ACC112 (cell line): ENCODE measurements around the gene ZFP69B.
A peak's percentile ranks its signal among the peaks of the same experiment; 100 is the strongest.

Source experiments
- H2AFZ ChIP-seq: fragments of 200-600 bp; sonication (generic); one replicate; pipeline ENCODE4 v1.6.0; 2017; ENCODE audit warnings: antibody characterized with exemption, low read length; ENCODE audit not compliant: unreplicated experiment
- H3K27ac ChIP-seq: fragments of 200-600 bp; sonication (generic); 2 replicates; pipeline ENCODE4 v1.5.1; 2014; ENCODE audit warnings: low read depth, mild to moderate bottlenecking, antibody characterized with exemption, low read length, moderate library complexity
- H3K27me3 ChIP-seq: fragments of 200-600 bp; sonication (generic); 2 replicates; pipeline ENCODE4 v1.6.1; 2014; ENCODE audit warnings: mild to moderate bottlenecking, antibody characterized with exemption, low read length, moderate library complexity, mixed read lengths; ENCODE audit not compliant: insufficient read depth
- H3K36me3 ChIP-seq: fragments of 200-600 bp; sonication (generic); 2 replicates; pipeline ENCODE4 v1.6.1; 2016; ENCODE audit warnings: mild to moderate bottlenecking, antibody characterized with exemption, low read length, moderate library complexity, mixed read lengths; ENCODE audit not compliant: insufficient read depth
- H3K4me1 ChIP-seq: fragments of 200-600 bp; sonication (generic); one replicate; pipeline ENCODE4 v1.6.1; 2016; ENCODE audit warnings: low read length, mixed read lengths; ENCODE audit not compliant: insufficient read depth, unreplicated experiment, control insufficient read depth
- H3K4me3 ChIP-seq: fragments of 200-600 bp; sonication (generic); 2 replicates; pipeline ENCODE4 v1.5.1; 2014; ENCODE audit warnings: mild to moderate bottlenecking, low read depth, low read length
- H3K79me2 ChIP-seq: fragments of 200-600 bp; sonication (generic); one replicate; pipeline ENCODE4 v1.6.0; 2016; ENCODE audit warnings: low read length; ENCODE audit not compliant: control insufficient read depth, unreplicated experiment, insufficient read depth

The ZFP69B gene

GRCh38 chr1:40416709-40417108 lies 33.6 kb upstream of the ZFP69B start:
- Histone ChIP-seq H2AFZ (no peak overlapping the region), H3K27me3 (no peaks in the 10 kb centered on the region), H3K4me3 (no peak overlapping the region), H3K4me1 (peaks cover 4% of the 10 kb centered on the region), H3K27ac (no peak overlapping the region), H3K36me3 (peaks cover 17% of the 10 kb centered on the region), H3K79me2 (no peaks in the 10 kb centered on the region)

DNA sequence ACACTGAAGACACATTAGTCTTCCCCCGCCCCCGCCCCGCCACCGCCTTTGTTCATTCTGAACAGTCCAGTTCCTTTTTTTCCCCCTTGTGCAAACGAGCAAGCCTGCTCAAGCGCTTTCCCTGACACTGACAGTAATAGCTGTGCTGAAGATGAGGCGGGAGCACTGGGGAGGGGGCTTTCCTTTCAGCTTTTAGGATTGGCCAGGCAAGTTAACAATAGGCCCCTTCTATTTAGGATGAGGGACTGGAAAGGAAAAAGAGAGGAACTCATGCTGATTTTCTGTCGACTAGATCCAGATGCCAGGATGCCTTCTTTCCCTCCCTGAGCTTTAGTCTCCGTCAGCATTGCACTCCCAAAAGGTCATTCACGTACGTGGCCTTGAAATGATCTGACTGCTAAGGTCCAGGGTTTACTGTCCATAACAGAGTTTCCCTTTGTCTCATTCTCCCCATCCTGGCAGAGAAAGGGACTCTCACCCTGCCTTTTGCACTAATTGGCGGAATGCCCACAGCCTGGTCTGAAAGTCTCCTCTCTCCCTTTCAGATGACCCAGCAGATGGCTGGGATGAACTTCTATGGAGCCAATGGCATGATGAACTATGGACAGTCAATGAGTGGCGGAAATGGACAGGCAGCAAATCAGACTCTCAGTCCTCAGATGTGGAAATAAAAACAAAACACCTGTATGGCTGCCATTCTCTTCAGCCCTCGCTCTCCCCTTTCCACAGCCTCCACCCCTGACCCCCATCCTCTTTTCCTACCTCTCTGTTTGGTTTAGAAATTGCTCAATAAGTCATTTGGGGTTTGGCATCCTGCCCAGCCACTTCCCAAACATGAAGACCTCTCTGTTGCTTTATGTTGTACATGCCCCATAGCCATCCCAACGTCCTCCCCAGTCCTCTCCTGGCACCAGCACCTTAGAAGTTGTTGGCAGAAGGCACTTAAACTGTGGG lies 28.6 kb upstream of the ZFP69B start:
- H2AFZ ChIP-seq = no peak overlapping the region
- no peak overlapping the region for H3K27ac ChIP-seq
- no peak overlapping the region for H3K4me3 ChIP-seq
- H3K27me3 ChIP-seq = no peaks in the 10 kb centered on the region
- H3K79me2 ChIP-seq = no peaks in the 10 kb centered on the region
- H3K36me3 ChIP-seq = peaks cover 11% of the 10 kb centered on the region
- H3K4me1 ChIP-seq = peaks cover 10% of the 10 kb centered on the region

DNA sequence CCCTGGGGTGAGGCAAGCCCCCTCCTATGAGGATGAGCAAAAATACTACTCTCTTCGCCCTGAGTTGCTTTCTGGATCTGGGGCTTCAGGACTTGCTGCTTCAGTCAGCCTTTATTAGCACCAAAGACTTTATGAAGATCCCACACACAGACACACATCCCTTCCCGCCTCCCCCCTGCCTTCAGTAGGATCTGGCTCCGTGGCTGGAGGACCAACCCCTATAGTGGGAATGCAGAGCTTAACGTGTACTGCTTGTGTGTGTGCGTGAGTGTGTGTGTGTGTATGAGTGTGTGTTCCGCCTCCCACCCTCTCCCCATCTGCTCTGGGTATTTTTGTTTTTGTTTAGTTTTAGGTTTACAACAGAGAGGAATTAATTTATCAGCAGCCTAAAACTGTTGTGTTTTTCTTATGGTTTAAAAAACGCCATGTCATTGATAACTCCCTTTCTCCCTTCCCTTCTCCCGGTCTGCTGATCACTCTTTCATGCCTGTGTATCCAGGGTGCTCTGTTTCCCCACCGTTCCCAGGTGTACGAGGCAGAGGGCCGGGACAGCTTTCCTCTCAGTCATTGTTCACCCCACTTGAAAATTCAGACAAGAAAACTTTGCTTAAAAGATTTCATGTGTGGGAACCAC lies 27.5 kb upstream of the ZFP69B start:
- Histone ChIP-seq H2AFZ (no peak overlapping the region), H3K4me3 (no peak overlapping the region), H3K79me2 (no peaks in the 10 kb centered on the region), H3K4me1 (peaks cover 10% of the 10 kb centered on the region), H3K27ac (no peak overlapping the region), H3K27me3 (no peaks in the 10 kb centered on the region), H3K36me3 (peaks cover 3% of the 10 kb centered on the region; the same call in 1 of the 2 replicates)

GRCh38 chr1:40423264-40423642 lies 27.0 kb upstream of the ZFP69B start:
- Histone ChIP-seq H3K27me3 (no peaks in the 10 kb centered on the region), H3K4me1 (peaks cover 10% of the 10 kb centered on the region), H3K4me3 (no peak overlapping the region), H2AFZ (no peak overlapping the region), H3K27ac (no peak overlapping the region), H3K36me3 (no peaks in the 10 kb centered on the region; the same call in 1 of the 2 replicates), H3K79me2 (no peaks in the 10 kb centered on the region)

DNA sequence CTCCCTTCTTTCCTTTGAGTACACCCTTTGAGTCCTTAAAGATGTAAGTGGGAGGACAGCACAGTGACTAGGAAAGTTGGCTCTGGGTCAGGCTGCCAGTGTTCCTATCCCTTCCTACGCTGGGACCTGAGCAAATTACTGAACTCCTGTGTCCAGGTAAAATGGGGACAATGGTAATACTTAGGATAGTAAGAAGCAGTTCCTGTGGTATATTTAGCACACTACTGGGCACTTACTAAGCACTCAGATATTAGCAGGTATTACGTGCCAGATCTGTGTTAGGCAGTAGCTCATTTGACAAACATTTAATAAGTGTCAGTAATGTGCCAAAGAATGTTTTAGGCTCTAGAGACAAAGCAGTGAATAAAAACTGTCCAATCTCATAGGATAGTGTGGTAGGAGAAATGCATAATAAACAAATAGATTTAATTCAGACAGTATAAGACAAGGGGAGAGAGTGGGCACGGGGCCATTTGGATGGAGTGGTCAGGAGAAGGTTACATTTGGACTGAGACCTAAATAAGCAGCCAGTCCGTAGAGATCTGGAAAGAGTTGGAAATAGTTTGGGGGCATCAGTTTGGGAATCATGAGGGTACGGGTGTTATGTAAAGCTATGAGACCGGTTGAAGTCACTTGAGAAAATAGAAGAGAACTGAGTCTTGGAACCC lies 26.2 kb upstream of the ZFP69B start:
- no peak overlapping the region for H3K27ac ChIP-seq

DNA sequence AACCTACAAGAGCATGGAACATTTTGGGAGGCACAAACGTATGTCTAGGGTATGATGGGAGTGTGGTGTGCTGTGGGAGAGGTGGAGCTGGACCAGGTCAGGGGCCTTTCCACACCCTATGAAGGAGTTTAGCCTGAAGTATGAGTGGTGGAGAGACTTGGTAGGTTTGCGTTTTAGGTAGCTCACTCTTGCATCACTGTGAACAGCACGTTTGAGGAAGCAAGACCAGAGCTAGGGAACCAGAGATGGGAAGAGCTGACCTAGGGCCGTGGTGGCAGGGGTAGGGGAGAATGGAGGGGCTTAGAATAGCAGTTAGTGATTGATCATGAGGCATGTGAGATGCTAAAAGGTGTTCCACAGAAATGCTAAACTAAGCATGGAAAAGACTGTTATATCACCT lies 25.1 kb upstream of the ZFP69B start:
- Histone ChIP-seq H3K36me3 (no peaks in the 10 kb centered on the region; the same call in 1 of the 2 replicates), H2AFZ (no peak overlapping the region), H3K79me2 (no peaks in the 10 kb centered on the region), H3K4me1 (peaks cover 10% of the 10 kb centered on the region), H3K27ac (no peak overlapping the region), H3K4me3 (no peak overlapping the region), H3K27me3 (no peaks in the 10 kb centered on the region)

More for the DNA sequence above, 26.2 kb upstream of the ZFP69B start:
- Histone ChIP-seq H3K79me2 (no peaks in the 10 kb centered on the region), H2AFZ (no peak overlapping the region), H3K4me1 (peaks cover 10% of the 10 kb centered on the region), H3K36me3 (no peaks in the 10 kb centered on the region; the same call in 1 of the 2 replicates), H3K4me3 (no peak overlapping the region), H3K27me3 (no peaks in the 10 kb centered on the region)

DNA sequence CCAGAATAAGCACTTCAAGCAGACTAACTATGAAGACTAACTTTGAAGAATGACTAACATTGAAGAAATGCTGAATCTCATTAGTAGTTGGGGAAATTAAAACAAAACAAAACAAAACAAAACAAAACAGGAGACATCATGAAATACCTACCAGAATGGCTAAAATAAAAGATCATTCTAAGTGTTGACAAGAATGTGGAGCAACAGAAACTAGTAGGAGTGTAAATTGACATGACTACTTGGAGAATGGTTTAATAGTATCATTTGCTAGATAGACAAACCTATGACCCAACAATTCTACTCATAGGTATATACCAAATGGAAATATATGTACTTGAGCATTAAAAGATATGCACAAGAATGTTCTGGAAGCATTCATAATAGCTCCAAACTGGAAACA lies 18.9 kb upstream of the ZFP69B start:
- Histone ChIP-seq H3K36me3 (peaks cover 2% of the 10 kb centered on the region; the same call in 1 of the 2 replicates), H3K27me3 (no peaks in the 10 kb centered on the region), H3K4me1 (peaks cover 3% of the 10 kb centered on the region), H3K4me3 (no peak overlapping the region), H3K27ac (no peak overlapping the region), H3K79me2 (no peaks in the 10 kb centered on the region), H2AFZ (no peak overlapping the region)

- no peak overlapping the region for H2AFZ ChIP-seq
- no peak overlapping the region for H3K27ac ChIP-seq
- no peak overlapping the region for H3K4me3 ChIP-seq
- H3K79me2 ChIP-seq = no peaks in the 10 kb centered on the region
- peaks cover 2% of the 10 kb centered on the region; the same call in 1 of the 2 replicates for H3K36me3 ChIP-seq
- H3K27me3 ChIP-seq = no peaks in the 10 kb centered on the region
- peaks cover 3% of the 10 kb centered on the region for H3K4me1 ChIP-seq
These were observed 17.5 kb upstream of the ZFP69B start for GRCh38 chr1:40432644-40433390.

DNA sequence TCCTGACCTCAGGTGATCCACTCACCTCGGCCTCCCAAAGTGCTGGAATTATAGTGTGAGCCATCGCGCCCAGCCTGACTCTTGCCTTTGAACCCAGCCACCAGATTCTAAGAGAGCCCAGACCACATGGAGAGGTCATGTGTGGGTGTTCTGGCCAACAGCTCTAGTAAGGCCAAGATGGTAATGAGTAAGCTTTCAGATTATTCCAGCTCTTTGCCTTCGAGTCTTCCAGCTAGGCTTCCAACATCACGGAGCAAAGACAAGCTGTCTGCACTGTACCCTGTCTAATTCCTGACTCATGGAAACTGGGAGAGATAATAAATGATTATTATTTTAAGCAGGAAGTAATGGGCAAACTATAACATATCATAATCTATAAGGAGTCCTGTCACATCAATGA lies 14.8 kb upstream of the ZFP69B start:
- H2AFZ ChIP-seq = no peak overlapping the region
- no peaks in the 10 kb centered on the region for H3K79me2 ChIP-seq
- no peaks in the 10 kb centered on the region for H3K27me3 ChIP-seq
- H3K4me1 ChIP-seq = peaks cover 3% of the 10 kb centered on the region
- H3K4me3 ChIP-seq = no peak overlapping the region
- peaks cover 2% of the 10 kb centered on the region; the same call in 1 of the 2 replicates for H3K36me3 ChIP-seq
- peak overlapping the region; percentile 31 for H3K27ac ChIP-seq

DNA sequence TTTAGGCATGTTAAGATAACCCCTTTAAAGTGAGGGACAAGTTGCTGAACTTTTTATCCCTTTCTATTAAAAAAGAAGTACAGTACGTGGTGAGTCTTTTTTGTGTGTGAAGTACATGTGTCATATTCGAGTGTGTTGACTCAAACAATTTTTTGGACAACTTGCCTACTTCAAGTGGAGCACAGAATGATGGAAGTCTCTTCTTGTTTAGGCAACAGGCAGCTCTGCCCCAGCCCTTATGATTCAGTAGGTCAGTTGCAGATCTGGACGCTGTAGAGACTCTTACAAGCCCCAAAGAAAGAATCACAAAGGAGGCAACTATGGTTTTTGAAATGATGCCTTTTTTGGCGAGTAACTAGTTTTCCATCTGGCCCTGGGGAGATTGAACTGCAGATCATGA lies 14.4 kb upstream of the ZFP69B start:
- no peaks in the 10 kb centered on the region for H3K27me3 ChIP-seq
- peaks cover 2% of the 10 kb centered on the region; the same call in 1 of the 2 replicates for H3K36me3 ChIP-seq
- H2AFZ ChIP-seq = no peak overlapping the region
- H3K4me1 ChIP-seq = peaks cover 3% of the 10 kb centered on the region
- H3K79me2 ChIP-seq = no peaks in the 10 kb centered on the region
- no peak overlapping the region for H3K4me3 ChIP-seq
- H3K27ac ChIP-seq = peak overlapping the region; percentile 31
